HG02885 (cell line): ENCODE results near the gene RCN1.
"Not testable (repeated sequence)": the region's sequence is repeated elsewhere in the genome, so short reads cannot be mapped to it uniquely, and the experiment has no call there.

Source experiments
- ATAC-seq: cut with Tn5 transposase; IDR thresholded peaks from one replicate; pipeline ENCODE4 v1.9.1; 2021; ENCODE audit warnings: mild to moderate bottlenecking; ENCODE audit not compliant: unreplicated experiment, poor library complexity

Gene RCN1

DNA sequence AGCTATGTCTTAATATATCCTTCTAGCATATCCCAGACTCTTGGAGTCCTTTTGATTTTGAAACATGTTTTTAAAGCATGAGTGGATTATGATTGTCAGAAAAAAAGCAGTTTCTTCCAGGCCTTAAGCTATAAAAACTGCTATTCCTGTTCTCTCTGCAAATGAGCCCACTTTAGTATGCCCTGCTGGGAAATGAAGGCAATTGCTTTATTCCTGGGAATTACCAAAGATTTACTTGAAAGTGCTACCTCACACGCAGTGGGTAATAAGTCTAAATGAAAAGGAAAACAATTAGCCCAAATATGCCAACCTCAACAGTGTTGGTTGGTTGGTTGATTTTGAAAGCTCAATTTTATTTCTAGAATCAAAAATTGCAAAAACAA lies 17.2 kb upstream of the RCN1 start:
- ATAC-seq, result no peak

DNA sequence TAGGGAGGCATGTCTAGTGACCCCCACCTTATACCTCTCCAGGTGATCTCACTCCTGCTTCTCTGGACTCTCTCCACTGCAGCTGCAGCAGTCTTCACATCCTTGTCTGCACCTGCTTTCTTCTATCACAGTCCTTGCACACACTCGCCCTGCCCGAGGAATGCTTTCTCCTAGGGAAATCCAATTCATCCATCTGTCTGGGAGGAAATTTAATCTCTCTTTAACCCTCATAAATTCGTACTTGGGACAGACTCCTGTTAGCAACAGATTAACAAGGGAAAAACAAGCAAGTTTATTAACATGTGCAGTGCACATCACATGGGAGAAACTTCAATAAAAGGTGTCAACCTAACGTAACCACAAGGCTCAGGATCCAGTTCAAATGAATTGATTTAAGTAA lies 11.3 kb upstream of the RCN1 start:
- no peak for ATAC-seq

DNA sequence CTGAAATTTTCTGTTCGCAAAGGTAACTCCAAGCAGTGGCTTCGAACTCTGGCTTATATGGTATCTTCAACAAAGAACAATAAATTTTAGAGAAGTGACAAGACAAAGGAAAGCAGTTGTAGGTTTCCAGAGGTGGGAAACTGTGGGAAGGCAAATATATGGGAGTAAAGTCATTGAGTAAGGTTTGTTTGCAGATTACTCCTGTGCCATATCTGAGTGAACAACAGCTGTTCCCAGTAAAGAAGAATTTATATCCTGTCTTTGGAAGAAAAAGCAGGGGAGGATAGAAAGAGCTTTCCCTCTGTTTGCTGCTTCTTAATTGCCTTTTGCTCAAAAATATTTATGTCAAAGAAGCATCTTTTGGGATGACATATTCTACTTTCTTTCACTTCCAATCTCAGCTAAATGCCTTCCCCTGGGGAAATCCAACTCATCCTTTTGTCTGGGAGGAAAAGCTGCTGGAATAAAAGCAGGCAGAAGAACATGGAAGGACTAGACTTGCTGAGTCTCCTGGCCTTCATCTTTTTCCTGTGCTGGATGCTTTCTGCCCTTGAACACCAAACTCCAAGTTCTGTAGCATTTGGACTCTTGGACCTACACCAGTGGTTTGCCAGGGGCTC lies 10.4 kb upstream of the RCN1 start:
- no peak for ATAC-seq

DNA sequence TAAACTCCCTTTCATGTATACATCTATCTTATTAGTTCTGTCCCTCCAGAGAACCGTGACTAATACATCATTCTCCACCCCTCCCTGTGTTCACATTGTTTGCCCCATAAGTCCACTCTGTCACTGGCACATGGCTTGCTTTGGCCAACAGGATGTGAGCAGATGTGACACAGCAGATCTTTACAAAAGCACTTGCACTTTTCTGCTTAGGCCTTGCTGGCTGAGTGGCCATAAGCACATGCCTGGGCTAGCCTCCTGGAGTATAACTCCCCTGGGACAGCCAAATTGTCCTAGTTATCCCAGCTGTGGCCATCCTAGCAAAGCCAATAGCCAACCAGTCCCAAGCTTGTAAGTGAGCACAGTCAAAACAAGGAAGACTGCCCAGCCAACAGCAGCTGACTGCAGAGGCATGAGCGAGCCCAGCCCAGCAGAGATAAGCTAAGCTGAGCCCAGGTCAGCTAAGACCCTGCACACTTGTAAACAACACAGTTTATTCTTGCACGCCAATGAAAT lies 9.7 kb upstream of the RCN1 start:
- peak; percentile 63 for ATAC-seq

DNA sequence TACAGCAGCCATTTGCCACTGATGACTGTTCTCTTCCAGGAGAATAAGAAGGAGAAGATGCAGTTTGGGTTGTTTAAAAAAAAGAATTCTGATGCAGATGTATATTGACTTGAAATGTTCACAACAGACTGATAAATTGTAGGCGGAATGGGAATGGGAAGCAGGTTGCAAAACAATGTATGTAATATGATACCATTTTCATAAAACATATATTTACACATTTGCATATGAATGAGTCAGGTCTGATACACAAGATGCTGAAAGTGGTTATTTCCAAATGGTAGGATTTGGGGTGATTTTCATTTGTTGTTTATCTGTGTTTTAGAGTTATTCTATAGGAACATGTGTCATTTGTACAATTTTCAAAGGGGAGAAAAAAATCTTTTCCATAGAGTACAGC lies 9.0 kb upstream of the RCN1 start:
- ATAC-seq, result no peak

DNA sequence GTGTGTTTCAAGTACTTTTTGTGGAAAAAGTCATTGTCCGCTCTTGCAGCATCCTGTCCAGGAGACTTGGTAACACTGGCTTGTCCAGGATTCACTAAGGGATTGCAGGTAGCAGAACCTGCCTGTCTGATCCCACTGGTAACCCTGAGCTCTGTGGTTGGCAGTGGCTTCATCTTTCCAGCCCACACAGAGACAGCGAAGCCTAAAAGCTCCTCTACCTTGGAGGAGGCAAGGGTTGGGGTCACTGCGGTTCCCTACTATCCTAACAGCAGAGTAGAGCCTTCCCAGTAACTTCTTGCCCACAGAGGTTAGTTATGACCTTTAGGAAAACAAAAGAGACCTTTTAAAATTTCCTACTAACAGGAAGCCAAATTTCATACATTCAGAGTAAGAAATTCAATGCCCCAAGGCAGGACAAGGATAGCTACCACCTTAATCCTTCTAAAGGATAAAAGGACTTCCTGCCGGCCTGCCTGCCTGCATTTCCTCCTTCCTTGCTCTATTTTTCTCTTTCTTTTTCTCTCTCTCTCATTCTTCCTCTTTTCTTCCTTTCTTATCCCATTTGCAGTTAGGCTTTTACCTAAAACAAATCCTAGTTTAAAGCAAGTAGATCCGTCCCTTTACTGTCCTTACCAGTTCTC lies 8.4 kb upstream of the RCN1 start:
- ATAC-seq, result no peak

DNA sequence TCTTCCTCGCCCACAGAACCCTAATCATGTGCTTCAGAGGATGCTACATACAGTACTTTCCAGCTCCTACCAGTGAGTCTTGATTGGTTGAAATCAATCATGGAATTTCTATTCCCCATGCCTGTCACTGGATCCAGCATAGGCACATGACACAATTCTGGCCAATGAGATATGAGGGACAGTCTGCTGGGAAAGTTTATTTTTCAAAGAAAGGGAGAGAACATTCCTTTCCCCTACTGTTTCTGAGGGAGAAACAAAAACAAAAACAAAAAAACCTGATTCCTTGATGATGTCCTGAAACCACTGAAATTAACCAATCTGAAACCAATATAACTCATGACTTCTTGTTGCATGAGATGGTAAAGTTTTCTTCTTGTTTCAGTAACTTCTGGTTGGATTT lies 3.3 kb upstream of the RCN1 start:
- no peak for ATAC-seq

DNA sequence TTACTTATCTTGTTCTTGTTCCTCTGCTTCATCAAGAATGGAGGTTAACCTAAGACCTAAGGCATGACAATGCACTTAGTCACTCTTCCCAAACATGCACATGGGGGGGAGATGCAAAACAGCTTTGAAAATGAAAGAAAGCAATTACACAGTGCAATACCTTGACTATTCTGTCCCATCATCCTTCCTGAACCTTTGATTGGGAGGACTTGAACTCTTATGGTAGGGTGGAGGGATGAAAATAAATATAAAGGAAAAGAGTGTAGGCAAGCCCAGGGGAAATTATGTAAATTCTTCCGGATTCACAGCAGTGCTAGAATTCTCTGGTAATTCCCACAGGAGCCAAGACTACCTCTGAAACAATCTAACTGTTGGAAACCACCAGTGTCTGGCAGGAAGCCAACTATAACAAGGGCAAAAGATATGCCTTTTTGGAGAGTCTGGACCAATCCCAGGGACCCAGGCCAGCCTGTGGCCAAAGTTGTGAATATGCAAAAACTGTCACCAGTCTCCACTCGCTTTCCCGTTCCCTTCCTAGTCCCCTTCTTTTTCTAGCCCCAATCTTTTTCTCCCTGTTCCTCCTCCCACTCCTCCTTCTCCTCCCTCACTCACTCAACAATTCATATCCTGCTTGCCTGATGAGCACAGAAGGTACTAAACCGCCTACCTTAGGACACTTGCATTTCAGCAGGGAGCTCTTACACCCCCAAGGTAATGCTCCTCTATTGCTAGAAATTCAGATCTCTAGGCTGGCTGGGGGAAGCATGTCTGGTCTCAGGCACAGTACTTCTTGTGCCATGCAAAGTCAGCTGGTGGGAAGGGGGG lies 2.5 kb upstream of the RCN1 start:
- peak; percentile 29 for ATAC-seq

DNA sequence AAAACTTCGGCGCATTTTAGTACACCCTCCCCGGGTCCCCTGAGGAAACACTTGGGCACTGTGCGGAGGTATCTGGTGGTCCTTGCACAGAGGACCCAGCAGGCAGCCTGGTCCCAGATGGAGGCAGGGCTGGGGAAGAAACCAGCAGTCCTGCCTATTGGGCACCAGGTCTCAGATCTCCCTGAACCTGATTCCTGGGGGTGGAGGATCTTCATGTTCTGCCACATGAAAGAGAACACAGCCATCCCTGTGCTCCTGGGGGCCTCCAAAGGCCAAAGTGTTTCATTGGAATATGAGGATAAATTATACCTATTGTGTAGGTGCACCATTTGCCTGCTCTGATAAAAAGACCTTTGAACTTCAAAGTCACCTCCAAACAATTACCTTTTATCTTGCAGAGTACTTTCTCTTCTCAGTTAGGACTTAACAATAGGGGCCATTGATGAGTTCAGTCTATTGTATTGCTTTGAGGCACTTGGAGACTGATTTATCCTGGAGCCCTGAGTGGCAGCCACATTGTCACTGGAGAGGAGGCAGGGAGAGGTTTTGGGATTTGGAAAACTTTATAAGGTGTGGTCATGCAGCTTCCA lies 1.8 kb downstream of the RCN1 start:
- no peak for ATAC-seq

DNA sequence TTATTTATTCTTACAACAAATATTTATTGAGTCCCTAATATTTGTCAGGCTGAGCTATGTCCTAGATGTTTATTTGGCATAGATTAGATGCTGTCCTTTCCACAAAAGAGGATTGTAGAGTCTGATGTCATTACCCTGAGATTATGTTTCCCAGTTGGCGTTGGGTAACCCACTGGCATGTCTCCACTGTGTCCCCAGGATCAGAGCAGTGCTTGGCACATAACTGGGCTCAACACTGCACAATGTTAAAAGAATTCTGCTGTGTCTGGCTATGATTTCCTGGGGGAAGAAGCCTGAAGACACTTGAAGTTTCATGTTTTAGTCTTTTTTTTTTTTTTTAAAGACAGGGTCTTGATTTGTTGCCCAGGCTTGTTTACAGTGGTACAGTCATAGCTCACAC lies 4.0 kb downstream of the RCN1 start:
- ATAC-seq, result no peak

DNA sequence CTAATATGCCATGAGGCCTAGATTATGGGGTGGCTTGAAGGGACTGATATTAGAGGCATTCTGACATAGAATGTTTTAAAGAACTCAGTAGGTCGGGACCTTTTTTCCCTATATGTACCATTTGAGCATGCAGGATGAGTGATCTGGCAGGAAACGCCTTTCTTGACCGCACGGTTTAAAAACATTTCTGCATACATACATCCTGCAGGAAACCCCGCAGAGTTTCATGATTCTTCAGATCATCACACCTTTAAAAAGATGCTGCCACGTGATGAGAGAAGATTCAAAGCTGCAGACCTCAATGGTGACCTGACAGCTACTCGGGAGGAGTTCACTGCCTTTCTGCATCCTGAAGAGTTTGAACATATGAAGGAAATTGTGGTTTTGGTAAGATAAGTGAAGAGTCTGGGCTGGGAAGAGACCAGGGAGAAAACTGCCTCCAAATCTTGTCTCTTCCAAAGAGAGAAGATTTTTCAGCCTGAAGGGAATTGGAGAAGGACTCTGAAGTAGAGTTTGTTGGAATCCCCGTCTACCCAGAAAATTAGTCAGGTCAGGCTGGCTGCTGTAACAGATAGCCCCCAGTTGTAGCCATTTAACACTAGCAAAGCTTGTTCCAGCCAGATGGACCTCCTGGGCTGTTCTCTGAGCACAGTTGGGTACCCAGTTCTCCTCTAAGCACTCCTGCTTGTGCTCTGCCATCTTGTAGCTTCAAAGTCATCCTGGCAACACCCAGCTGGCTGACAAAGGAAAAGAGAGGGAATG lies 7.4 kb downstream of the RCN1 start:
- ATAC-seq, result no peak

DNA sequence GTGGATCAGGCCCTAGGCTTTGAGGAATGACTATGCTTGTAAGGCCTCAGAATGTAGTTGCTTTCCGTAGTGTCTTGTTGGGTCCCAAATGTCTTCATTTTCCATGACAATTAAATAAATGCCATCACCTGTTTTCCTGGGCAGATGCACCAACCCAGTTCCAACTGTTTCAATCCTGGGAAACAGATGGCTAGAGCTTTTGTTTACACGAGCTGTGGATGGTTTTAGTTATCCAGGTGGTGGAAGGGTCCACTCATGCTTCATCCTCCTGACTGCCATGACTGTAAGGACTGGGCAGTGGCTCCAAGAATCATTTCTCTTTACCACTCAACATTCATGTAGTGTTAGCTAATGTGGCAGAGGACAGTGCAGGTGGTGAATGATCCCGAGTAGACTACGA lies 8.6 kb downstream of the RCN1 start:
- ATAC-seq, result no peak

DNA sequence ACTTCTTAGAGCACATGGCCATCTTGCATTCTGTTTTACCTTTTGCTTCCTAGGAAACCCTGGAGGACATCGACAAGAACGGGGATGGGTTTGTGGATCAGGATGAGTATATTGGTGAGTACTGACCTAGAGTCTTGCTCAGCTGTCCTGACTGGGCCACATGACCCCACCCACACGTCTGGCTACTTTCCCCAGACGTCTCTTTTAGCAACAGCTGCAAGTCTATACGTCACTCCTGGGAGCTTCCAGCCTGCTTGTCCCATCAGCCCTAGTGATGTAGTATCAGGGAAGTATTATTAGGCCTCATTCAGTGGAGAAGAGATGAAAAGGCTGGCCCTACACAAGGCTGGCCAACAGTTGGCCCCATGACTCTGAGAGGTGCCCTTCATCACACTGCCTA lies 9.6 kb downstream of the RCN1 start:
- no peak for ATAC-seq

DNA sequence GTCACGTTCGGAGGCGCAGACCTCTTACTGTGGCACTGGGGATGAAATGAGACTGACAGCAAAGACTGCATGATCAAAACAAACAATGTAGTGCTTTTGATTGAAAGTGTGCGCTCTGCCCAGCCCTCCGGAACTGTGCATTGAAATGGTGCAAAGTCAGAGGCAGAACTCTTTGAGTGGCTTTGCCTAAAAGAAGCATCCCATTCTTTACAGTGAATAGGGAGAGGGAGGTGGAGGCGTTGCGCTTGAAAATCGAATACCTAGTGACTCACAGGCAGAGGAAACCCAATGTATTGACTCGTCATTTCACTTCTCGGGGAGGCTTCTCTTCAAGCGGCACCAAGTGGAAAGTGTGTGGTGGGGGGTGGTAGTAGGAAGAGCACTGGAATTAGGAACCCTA lies 10.9 kb downstream of the RCN1 start:
- no peak for ATAC-seq

DNA sequence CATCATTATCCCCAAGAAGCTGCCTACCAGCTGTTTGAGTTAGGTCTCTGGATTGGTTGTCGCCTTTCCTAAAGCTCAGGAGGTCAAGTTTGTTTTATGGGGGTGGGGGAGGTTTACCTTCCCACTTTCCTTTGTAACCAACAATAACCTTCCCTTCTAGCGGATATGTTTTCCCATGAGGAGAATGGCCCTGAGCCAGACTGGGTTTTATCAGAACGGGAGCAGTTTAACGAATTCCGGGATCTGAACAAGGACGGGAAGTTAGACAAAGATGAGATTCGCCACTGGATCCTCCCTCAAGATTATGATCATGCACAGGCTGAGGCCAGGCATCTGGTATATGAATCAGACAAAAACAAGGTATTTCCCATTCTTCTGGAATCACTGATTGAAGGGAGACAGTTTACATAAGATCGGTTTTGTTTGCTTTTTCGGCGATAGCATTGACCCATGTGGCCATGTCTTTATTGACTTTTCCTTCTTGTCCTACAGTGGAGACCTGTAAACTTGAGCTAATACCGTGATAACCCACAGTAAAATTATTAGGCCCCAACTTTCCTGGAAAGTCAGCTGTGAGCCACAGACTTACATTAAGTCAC lies 12.3 kb downstream of the RCN1 start:
- ATAC-seq, result not testable (repeated sequence)

DNA sequence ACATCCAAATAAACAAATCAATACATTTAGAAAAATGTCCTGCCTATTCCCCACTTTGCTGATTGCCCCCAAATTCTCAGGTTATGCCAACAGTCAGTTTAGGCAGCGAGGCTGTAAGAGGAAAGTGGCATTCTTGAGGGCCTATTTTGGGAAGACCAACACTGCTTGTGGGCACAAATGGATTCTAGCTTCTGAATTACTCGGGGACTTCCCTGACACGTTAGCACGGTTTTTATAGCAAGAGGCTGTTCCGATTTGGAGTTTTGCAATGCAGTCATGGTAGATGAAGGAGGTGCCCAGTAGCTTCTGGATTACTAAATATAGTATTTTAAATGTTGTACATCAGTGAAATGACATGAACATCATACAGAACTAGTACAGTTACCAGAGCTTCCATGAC lies 13.1 kb downstream of the RCN1 start:
- ATAC-seq, result no peak

DNA sequence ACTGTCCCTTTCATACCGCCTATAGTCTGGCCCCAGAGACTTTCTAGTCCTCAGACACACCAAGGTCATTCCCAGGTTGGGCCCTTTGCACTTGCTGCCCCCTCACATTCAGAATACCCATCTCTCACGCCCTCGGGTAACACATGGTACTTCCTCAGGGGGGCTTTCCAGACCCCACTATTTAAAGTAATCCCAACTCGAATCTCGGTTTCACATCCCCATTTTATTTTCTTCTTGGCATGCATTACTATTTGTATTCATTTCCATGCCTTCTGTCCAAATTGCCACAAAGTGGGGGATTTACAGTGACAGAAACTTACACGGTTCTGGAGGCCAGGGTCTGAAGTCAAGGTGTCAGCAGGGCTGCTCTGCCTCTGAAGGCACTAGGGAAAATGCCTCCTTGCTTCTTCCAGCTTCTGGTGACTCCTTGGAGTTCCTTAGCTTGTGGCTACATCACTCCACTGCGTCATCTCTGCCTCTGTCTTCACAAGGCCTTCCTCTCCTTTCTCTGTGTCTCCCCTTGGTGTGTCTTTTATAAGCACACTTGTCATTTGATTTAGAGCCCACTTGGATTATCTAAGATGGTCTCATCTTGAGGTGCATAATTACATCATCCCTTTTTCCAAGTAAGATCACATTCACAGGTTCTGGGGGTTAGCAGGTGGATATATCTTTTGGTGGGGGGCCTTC lies 15.1 kb downstream of the RCN1 start:
- peak; percentile 80 for ATAC-seq

DNA sequence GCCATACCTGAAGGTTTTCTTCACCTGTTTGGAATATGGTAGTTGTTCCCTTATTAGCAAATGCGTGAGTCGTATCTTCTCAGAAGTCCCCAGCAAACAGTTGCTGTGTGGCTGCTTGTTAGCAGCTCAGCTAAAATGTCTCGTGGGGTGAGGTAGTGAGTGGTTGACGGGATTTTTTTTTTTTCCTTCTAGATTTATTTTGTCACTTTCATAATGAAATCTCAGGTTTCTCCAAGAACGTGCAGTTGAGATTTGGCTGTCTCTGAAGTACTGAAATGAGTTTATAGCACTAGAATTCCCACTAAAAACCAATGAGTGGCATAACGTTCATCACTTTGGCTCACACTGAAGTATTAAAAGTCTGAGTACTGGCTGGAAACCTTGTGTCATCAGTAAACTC lies 16.8 kb downstream of the RCN1 start:
- no peak for ATAC-seq

DNA sequence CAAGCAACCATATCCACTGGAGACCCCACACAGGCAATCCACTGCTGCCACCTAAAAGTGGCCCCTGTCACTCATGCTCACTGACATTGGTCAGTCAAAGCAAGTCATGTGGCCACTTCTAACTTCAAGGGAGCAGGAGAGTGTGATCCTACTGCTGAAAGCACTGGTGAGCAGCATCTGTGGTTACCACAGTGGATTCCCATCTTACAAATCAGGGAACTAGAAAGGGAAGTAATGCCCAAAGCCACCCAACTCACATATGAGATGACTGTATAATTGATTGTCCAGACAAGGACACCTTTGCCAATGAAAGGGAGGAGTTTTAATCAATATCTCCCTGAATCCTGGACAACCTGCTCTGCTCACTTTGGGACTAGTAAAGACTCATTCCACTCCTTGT lies 17.7 kb downstream of the RCN1 start:
- ATAC-seq, result no peak
